Camera-type eye (tissue), 1 donor: ENCODE data around the gene SIGLEC1. TPM values are rescaled to one million over a fixed set of nuclear protein-coding genes. Genes with fewer than 3 reads are reported as not detected.

Experiments
- total RNA-seq: library from RNA; depleted of rRNA; stranded (reverse); fragments of >200 nt; gene quantifications from one replicate; pipeline ENCODE4 v1.2.3, GENCODE V29; 2014

The SIGLEC1 gene
- total RNA-seq, result 3.1 TPM

GRCh38 chr20:3712279-3712873 is at the start of gene SIGLEC1:
TSS of gene SIGLEC1 (minus strand) at chr20:3712600. CDS start at chr20:3707128, 5,472 bp downstream.

GRCh38 chr20:3732327-3733118 is 20.1 kb upstream of the SIGLEC1 start, which contains the start of gene HSPA12B:
TSS of gene HSPA12B (plus strand) at chr20:3732685. CDS start at chr20:3738675, 5,990 bp downstream.

GRCh38 chr20:3681931-3682781 is 30.2 kb downstream of the SIGLEC1 start, which contains the start of gene ADAM33:
TSS of gene ADAM33 (minus strand) at chr20:3682010. CDS start at chr20:3682004, 6 bp downstream.

GRCh38 chr20:3663031-3663701 is 49.2 kb downstream of the SIGLEC1 start, which contains the start of gene GFRA4:
TSS of gene GFRA4 (minus strand) at chr20:3663399. CDS start at chr20:3663399, 0 bp downstream.

Other genes starting within 250 kb of the SIGLEC1 start
- 63.9 TPM for gene ATRN, start 241.6 kb downstream of the SIGLEC1 start, total RNA-seq
- not detected for gene GFRA4, start 49.2 kb downstream of the SIGLEC1 start, total RNA-seq
- 42.6 TPM for gene ADAM33, start 30.6 kb downstream of the SIGLEC1 start, total RNA-seq
- 17.8 TPM for gene HSPA12B, start 20.1 kb upstream of the SIGLEC1 start, total RNA-seq
- 8.1 TPM for gene ADISSP, start 55.2 kb upstream of the SIGLEC1 start, total RNA-seq
- 1.1 TPM for gene SPEF1, start 68.8 kb upstream of the SIGLEC1 start, total RNA-seq
- 44.0 TPM for gene CENPB, start 74.1 kb upstream of the SIGLEC1 start, total RNA-seq
- gene CDC25B, start 83.7 kb upstream of the SIGLEC1 start, total RNA-seq, result 35.2 TPM
- 18.4 TPM for gene AP5S1, start 107.9 kb upstream of the SIGLEC1 start, total RNA-seq
- 18.5 TPM for gene MAVS, start 134.2 kb upstream of the SIGLEC1 start, total RNA-seq
- gene PANK2, start 176.8 kb upstream of the SIGLEC1 start, total RNA-seq, result 65.5 TPM